ENCODE measurements around the gene ACACB. TPM values are rescaled to one million over a fixed set of nuclear protein-coding genes. Genes with fewer than 3 reads are reported as not detected.

The ACACB gene
- polyA plus RNA-seq (ENCODE audit: low read depth in 6 of 6) = 1 to 10 TPM in 5 of 6 donors, not detected in 1; 1.3 to 4.8 (median 4.0) TPM

DNA sequence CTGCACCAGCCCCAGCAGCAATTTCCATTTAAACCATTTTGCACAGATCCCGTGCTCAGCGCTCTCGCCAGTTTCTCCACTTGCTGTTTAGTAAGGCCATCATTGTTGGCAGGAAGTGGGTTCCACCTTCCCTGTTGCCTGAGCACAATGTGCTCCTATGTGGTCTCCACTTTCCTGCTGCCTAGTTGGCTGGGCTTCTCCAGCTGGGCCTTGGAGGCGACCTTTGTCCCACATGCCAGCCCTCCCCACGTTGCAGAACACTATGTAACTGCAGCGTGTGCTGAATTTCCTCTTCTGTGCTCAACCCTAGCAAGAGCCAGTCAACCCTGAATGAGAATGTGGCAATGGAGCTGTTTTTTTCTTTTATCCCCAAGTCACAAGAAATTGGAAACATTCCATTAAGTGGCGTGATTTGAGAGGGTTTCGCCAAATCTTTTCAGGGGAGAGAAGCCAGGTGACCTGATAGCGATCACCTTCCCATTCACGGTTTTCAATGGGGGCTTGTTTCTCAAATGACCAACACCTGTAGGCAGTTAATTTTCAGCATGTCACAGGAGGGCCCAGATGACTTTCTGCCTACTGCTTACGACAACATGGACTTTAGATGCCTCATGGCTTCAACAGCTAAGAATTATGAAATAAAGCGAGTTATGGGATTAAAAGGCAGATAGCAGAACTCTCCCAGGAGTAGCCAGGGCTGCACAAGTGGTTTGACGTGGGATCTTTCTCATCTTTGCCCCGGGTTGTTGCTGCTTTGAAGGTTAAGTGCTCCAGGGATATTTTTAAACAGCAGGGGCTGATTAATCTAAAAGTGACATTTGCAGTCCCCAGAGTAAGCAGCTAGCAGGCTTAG is at the start of gene ACACB:
TSS of gene ACACB (plus strand) at position 830 of the 853 bp plus-strand sequence. CDS start 22,819 bp downstream, outside the sequence.
- no peak within 1 kb of the TSS for H3K4me3 Mint-ChIP-seq
- peak within 1 kb of the TSS in 1 of 6 donors; percentile 76 for H3K27ac Mint-ChIP-seq

DNA sequence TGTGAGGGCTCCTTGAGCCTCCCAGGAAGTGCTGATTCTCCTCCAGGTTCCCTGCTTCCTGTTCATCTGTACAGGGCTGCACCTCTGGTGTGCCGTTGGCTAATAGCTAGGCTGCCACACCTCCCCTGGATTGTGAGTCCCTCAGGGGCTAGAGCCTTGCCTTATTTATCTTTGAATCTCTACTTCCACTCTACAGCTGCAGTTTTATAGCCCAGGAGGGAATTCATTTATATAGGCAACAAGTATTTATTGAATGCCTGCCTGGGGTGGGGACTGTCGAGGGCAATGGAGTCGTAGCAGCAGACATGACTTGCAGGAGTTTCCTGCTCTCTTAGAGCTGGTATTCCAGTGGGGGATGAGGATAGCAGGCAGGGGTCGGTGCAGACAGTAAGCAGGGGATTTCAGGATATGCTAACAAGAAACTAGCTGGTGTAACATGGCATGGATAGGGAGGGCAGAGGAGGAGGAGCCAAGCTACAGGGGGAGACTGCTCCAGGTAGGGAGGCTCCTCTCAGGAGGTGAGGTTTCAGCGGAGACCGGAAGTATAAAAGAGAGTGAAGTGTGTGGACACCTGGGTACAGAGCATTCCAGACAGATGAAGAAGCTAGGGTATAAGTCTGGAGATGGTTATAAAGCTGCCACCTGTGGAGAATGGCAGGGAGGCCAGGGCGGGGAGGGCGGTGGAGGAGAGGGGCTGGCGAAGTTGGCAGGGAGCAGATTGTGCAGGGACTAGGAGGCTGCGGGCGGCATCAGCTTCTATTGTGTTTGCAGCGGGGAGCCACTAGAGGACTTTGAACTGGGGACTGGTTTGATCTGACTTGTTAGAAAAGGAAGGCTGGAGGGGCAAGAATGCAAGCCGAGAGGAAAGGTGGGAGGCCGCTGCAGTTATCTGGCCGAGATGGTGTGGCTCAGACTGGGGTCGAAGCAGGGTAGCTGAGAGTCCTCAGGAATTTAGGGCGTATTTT is 46.8 kb upstream of the ACACB start:
- ATAC-seq (ENCODE audit: low read depth in 2 of 2) (no peak), DNase-seq (no peak)
- Mint-ChIP-seq H3K27me3 (no peaks in the 10 kb centered on the region), H3K36me3 (peaks cover 32 to 39% of the 10 kb centered on the region in 2 donors), H3K4me3 (no peak overlapping the region), H3K27ac (peak overlapping the region in 3 of 6 donors; percentile 16 to 90 (median 66)), H3K9me3 (no peaks in the 10 kb centered on the region), H3K4me1 (peaks cover 0 to 3% (median 0%) of the 10 kb centered on the region in 3 donors)

More for the DNA sequence above, at the start of gene ACACB:
- Mint-ChIP-seq H3K36me3 (no peaks in the 10 kb centered on the region), H3K27me3 (no peaks in the 10 kb centered on the region), H3K4me1 (peaks cover 0 to 16% (median 2%) of the 10 kb centered on the region in 3 donors), H3K9me3 (no peaks in the 10 kb centered on the region)
- ATAC-seq (ENCODE audit: low read depth in 2 of 2) (no peak), DNase-seq (no peak)

DNA sequence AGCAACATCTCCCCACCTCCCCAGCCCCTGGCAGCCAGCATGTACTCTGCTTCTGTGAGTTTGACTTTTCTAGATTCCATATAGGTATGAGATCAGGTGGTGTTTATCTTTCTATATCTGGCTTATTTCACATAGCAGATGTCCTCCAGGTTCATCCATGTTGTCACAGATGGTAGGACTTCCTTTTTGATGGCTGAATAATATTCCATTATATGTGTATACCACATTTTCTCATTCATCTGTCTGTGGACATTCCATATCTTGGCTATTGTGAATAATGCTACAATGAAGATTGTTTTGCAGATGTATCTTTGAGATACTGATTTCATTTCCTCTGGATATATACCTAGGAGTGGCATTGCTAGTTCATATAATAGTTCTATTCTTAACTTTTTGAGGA is 41.5 kb upstream of the ACACB start:
- Mint-ChIP-seq H3K27me3 (no peaks in the 10 kb centered on the region), H3K9me3 (peaks cover 0 to 16% (median 10%) of the 10 kb centered on the region in 7 donors), H3K36me3 (peaks cover 57 to 62% of the 10 kb centered on the region in 2 donors), H3K4me1 (no peaks in the 10 kb centered on the region), H3K4me3 (no peak overlapping the region), H3K27ac (no peak overlapping the region)
- DNase-seq (no peak), ATAC-seq (ENCODE audit: low read depth in 2 of 2) (no peak)

DNA sequence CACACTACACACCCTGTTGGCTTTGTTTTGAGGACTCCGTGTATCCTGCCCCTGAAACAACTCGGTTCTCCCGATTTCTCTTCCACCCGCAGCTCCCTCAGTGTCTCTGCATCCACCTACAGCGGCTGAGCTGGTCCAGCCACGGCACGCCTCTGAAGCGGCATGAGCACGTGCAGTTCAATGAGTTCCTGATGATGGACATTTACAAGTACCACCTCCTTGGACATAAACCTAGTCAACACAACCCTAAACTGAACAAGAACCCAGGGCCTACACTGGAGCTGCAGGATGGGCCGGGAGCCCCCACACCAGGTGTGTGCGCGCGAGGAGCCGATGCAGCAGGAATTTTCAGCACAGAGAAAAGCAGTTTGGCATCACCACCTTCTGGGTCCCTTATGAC is 33.6 kb upstream of the ACACB start:
- no peak overlapping the region for H3K4me3 Mint-ChIP-seq

DNA sequence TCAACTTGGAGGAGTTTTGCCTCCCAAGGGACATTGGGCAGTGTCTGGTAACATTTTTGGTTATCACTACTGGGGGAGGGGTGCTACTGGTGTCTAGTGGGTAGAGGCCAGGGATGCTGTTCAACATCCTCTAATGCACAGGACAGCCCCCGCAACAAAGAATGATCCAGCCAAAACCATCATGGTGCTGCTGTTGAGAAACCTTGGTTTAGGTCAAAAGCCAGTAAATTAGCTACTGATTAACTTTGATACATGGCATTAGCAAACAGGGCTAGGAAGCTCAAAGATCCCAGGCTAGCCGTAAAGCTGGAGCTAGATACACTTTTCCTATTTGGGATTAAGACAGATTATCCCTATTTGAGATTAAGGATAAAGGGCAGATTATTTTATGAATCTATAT is 32.0 kb upstream of the ACACB start:
- ATAC-seq (ENCODE audit: low read depth in 2 of 2) = no peak
- Mint-ChIP-seq H3K36me3 (peaks cover 25 to 31% of the 10 kb centered on the region in 2 donors), H3K9me3 (peaks cover 0 to 8% (median 3%) of the 10 kb centered on the region in 7 donors), H3K27me3 (no peaks in the 10 kb centered on the region), H3K4me1 (peaks cover 0 to 4% (median 0%) of the 10 kb centered on the region in 3 donors), H3K27ac (no peak overlapping the region), H3K4me3 (no peak overlapping the region)
- no peak for DNase-seq

More for the DNA sequence above, 33.6 kb upstream of the ACACB start:
- Mint-ChIP-seq H3K27me3 (no peaks in the 10 kb centered on the region), H3K9me3 (peaks cover 0 to 17% (median 11%) of the 10 kb centered on the region in 7 donors), H3K27ac (no peak overlapping the region), H3K36me3 (peaks cover 37 to 42% of the 10 kb centered on the region in 2 donors), H3K4me1 (peaks cover 0 to 4% (median 0%) of the 10 kb centered on the region in 3 donors)
- no peak for ATAC-seq (ENCODE audit: low read depth in 2 of 2)
- DNase-seq = no peak

DNA sequence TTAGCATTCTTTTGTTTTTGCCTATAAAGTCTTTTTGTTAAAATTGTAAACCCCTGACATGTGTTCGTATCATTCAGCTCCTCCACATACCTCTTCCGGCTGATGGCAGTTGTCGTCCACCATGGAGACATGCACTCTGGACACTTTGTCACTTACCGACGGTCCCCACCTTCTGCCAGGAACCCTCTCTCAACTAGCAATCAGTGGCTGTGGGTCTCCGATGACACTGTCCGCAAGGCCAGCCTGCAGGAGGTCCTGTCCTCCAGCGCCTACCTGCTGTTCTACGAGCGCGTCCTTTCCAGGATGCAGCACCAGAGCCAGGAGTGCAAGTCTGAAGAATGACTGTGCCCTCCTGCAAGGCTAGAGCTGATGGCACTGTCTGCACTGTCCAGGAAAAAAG is 30.8 kb upstream of the ACACB start:
- H3K27ac Mint-ChIP-seq = no peak overlapping the region
- no peak overlapping the region for H3K4me3 Mint-ChIP-seq
- no peaks in the 10 kb centered on the region for H3K27me3 Mint-ChIP-seq
- DNase-seq = no peak
- H3K4me1 Mint-ChIP-seq = peaks cover 0 to 5% (median 4%) of the 10 kb centered on the region in 3 donors
- H3K9me3 Mint-ChIP-seq = no peaks in the 10 kb centered on the region
- H3K36me3 Mint-ChIP-seq = peaks cover 14 to 19% of the 10 kb centered on the region in 2 donors
- no peak for ATAC-seq (ENCODE audit: low read depth in 2 of 2)

DNA sequence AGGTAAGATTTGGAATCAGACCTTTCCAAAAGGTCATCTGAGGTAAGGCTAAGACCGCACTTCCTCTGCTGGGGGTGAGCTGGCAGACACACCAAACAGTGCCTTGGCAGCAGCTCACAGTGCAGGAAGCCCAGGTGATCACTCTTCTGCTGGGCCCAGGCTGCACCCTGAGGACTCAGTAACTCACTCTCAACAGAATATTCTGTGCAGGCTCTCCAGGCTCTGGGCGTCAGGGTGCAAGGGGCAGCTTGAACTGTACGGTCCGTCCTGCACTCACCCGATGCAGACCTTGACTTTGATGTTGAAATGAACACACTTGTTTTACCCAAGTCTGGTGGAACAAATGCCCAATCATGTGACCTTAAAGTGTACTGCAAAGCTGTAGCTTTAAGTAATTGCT is 29.1 kb upstream of the ACACB start:
- H3K9me3 Mint-ChIP-seq = no peaks in the 10 kb centered on the region
- ATAC-seq (ENCODE audit: low read depth in 2 of 2) (no peak), DNase-seq (no peak)
- peak overlapping the region in 2 of 6 donors; percentile 65 to 73 for H3K27ac Mint-ChIP-seq
- peaks cover 7 to 10% of the 10 kb centered on the region in 2 donors for H3K36me3 Mint-ChIP-seq
- H3K4me1 Mint-ChIP-seq = peaks cover 6 to 15% (median 14%) of the 10 kb centered on the region in 3 donors
- no peaks in the 10 kb centered on the region for H3K27me3 Mint-ChIP-seq
- no peak overlapping the region for H3K4me3 Mint-ChIP-seq

DNA sequence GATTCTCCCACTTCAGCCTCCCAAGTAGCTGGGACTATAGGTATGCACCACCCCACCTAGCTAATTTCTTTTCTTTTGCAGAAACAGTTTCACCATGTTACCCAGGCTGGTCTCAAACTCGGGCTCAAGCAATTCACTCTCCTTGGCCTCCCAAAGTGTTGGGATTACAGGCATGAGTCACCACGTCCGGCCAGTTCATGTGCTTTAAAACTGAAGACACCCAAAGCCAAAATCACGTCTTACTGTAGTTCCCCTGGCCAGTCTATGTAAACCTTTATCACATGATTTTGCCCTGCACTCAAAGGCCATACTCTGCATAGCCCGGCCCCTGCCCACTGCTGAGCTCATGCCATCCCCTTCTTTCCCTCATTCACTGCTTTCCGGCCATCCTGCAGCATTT is 27.6 kb upstream of the ACACB start:
- ATAC-seq (ENCODE audit: low read depth in 2 of 2) (no peak), DNase-seq (no peak)
- Mint-ChIP-seq H3K9me3 (no peaks in the 10 kb centered on the region), H3K4me1 (peaks cover 15 to 31% (median 30%) of the 10 kb centered on the region in 3 donors), H3K27ac (peak overlapping the region in 2 of 6 donors; percentile 43 to 74), H3K36me3 (peaks cover 0 to 7% of the 10 kb centered on the region in 2 donors), H3K4me3 (no peak overlapping the region), H3K27me3 (no peaks in the 10 kb centered on the region)

DNA sequence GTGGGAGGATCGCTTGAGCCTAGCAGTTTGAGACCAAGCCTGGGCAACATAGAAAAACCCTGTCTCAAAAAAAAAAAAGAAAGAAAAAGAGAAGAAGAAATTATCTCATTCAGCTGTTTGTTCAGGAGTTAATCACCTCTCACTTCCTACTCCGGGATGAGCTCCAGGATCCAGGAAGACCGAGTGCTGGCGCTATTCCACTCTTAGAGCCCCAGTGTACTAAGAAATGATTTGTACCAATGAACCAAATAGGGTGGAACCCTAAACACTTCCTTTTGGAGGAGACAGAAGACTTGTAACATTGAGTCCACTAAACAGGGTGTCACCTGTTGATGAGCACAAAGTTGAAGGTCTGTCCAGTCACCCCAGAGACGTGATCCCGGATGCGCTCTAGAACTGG is 26.7 kb upstream of the ACACB start:
- H3K4me1 Mint-ChIP-seq = peaks cover 19 to 35% (median 30%) of the 10 kb centered on the region in 3 donors
- no peak overlapping the region for H3K4me3 Mint-ChIP-seq
- ATAC-seq (ENCODE audit: low read depth in 2 of 2) (no peak), DNase-seq (no peak)
- H3K9me3 Mint-ChIP-seq = no peaks in the 10 kb centered on the region
- H3K27me3 Mint-ChIP-seq = no peaks in the 10 kb centered on the region
- H3K36me3 Mint-ChIP-seq = peaks cover 0 to 7% of the 10 kb centered on the region in 2 donors
- peak overlapping the region in 3 of 6 donors; percentile 41 to 72 (median 56) for H3K27ac Mint-ChIP-seq

DNA sequence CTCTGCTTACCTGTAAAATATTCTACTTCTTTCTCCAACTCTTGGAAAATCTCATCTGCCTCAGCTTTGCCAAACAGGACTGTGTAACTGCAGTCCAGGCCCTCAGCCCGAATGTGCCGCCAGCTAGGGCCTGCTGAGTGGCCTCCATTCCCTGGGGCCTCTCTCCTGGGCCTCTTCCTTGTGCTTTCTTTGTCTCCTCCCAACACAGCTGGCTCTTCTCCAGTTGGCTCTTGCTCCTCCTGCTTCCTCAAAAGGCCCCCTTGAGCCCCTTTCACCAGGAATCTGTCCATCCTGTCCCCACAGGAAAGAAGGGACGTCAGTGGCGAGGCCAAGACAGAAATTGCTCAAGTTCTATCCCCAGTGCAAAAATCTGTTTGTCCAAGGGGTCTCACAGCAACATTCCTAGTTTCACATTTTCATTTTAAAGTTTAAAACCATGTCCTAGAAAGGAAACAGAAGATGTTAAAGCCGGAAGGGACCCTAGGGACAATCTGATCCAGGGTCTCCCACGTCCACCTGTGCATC is 23.8 kb upstream of the ACACB start:
- Mint-ChIP-seq H3K27me3 (no peaks in the 10 kb centered on the region), H3K4me3 (peak overlapping the region; percentile 75 to 95 (median 91)), H3K36me3 (no peaks in the 10 kb centered on the region), H3K4me1 (peaks cover 19 to 35% (median 30%) of the 10 kb centered on the region in 3 donors), H3K27ac (peak overlapping the region; percentile 91 to 97 (median 95)), H3K9me3 (no peaks in the 10 kb centered on the region)
- DNase-seq (no peak), ATAC-seq (ENCODE audit: low read depth in 2 of 2) (no peak)

DNA sequence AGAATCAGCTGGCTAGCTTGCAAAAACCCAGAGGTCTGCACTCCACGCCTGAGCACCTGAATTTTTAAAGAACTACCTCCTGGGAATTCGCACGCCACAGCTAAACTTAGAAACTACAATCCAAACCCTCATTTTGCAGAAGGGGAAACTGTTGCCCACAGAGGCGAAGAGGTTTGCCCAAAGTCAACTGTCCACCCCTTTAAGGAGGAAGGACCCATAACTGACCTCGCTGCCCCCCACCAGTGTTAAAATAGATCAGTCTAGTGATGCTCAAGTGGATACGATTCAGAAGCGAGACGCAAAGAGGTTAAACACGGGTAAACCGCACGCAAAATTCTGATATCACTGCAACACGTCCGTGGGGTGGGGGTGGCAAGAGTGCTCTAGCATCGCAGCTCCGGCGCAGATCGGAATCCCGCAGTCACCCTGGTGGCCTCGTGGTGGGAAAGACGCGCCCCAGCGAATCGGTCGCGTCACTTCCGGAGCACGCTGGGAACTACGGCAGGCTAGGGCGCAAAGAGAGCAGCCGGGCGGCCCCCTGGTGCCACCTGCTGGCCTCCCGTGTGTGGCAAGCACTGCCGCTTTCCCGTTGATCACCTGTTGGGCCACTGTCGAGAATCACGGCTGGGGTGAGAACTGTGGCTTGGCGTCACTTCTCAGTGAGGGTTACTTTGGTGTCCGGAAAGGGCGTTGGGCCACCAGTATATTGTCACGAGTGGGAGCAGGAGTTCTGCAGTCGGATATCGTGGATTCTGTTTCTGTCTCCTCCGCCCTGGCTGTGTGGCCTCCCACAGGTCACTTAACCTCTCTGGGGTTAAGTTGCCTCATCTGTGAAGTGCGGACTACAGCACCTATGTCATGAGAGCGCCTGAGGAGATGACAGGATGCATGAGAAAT is 23.1 kb upstream of the ACACB start, which contains the start of gene ALKBH2:
TSS of gene ALKBH2 (minus strand) at position 451 of the 897 bp plus-strand sequence. CDS start 686 bp downstream, outside the sequence.
- ATAC-seq (ENCODE audit: low read depth in 2 of 2) (peak; percentile 75 to 77), DNase-seq (peak; percentile 92)
- Mint-ChIP-seq H3K27ac (peak within 1 kb of the TSS; percentile 91 to 97 (median 95)), H3K36me3 (no peaks in the 10 kb centered on the region), H3K9me3 (no peaks in the 10 kb centered on the region), H3K4me3 (peak within 1 kb of the TSS; percentile 75 to 95 (median 91)), H3K4me1 (peaks cover 24 to 37% (median 32%) of the 10 kb centered on the region in 3 donors), H3K27me3 (no peaks in the 10 kb centered on the region)

DNA sequence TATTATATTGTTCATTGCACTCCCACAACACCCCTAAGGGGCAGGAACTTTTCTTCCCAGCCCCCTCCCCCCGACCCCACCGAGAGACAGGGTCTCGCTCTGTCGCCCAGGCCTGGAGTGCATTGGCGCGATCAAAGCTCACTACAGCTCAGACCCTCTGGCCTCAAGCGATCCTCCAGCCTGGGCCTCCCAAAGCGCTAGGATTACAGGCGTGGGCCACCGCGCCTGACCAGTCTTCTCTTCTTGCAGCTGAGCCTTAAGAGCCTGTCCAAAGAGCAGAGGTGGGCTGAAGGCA is 19.3 kb upstream of the ACACB start:
- Mint-ChIP-seq H3K27ac (no peak overlapping the region), H3K4me3 (peak overlapping the region in 7 of 8 donors; percentile 85 to 97 (median 91)), H3K27me3 (no peaks in the 10 kb centered on the region), H3K36me3 (peaks cover 0 to 6% of the 10 kb centered on the region in 2 donors), H3K9me3 (no peaks in the 10 kb centered on the region), H3K4me1 (peaks cover 30 to 45% (median 40%) of the 10 kb centered on the region in 3 donors)
- DNase-seq (no peak), ATAC-seq (ENCODE audit: low read depth in 2 of 2) (no peak)

All from naive B cell (primary cell).